GM23338 (cell line): ENCODE measurements around the gene HERPUD2. TPM values are rescaled to one million over a fixed set of nuclear protein-coding genes. Genes with fewer than 3 reads are reported as not detected.

Source experiments
- ATAC-seq: fragments of 200-7000 bp; cut with Tn5 transposase; 3 replicates; pipeline ENCODE4 v1.9.1; 2020
- DNase-seq: peaks from one replicate; pipeline ENCODE4 v3.0.0-alpha.2; 2015; ENCODE audit warnings: low spot score
- H2AFZ ChIP-seq: fragments of 200-600 bp; sonication (generic); 2 replicates; pipeline ENCODE4 v1.8.0; 2016; ENCODE audit warnings: antibody characterized with exemption, mild to moderate bottlenecking, moderate library complexity
- H3F3A ChIP-seq: fragments of 200-600 bp; sonication (generic); replicated peaks from 2 replicates; pipeline ENCODE4 v1.8.0; 2017; ENCODE audit warnings: antibody characterized with exemption, mixed run types, low read depth
- H3K27ac ChIP-seq: fragments of 200-600 bp; sonication (generic); 2 replicates; pipeline ENCODE4 v1.6.1; 2016; ENCODE audit warnings: low read depth
- H3K27me3 ChIP-seq: fragments of 200-600 bp; sonication (generic); 2 replicates; pipeline ENCODE4 v1.8.0; 2016; ENCODE audit warnings: mild to moderate bottlenecking, mixed run types, moderate library complexity; ENCODE audit not compliant: insufficient read depth
- H3K36me3 ChIP-seq: fragments of 200-600 bp; sonication (generic); 2 replicates; pipeline ENCODE4 v1.8.0; 2016; ENCODE audit warnings: mild to moderate bottlenecking; ENCODE audit not compliant: insufficient read depth
- H3K4me1 ChIP-seq: fragments of 200-600 bp; sonication (generic); 2 replicates; pipeline ENCODE4 v1.8.0; 2016; ENCODE audit warnings: mild to moderate bottlenecking, moderate library complexity; ENCODE audit not compliant: insufficient read depth
- H3K4me2 ChIP-seq: fragments of 200-600 bp; sonication (generic); 2 replicates; pipeline ENCODE4 v1.7.1; 2017; ENCODE audit warnings: mixed run types
- H3K4me3 ChIP-seq: fragments of 200-600 bp; sonication (generic); 2 replicates; pipeline ENCODE4 v1.6.1; 2016; ENCODE audit warnings: mixed run types
- H3K79me2 ChIP-seq: fragments of 200-600 bp; sonication (generic); replicated peaks from 2 replicates; pipeline ENCODE4 v1.8.0; 2017; ENCODE audit warnings: mild to moderate bottlenecking; ENCODE audit not compliant: insufficient read depth
- H3K9me2 ChIP-seq: fragments of 200-600 bp; sonication (generic); 2 replicates; pipeline ENCODE4 v1.8.0; 2017; ENCODE audit not compliant: insufficient read depth
- H4K20me1 ChIP-seq: fragments of 200-600 bp; sonication (generic); replicated peaks from 2 replicates; pipeline ENCODE4 v1.8.0; 2017; ENCODE audit warnings: mild to moderate bottlenecking; ENCODE audit not compliant: insufficient read depth
- H3K27ac Mint-ChIP-seq: 2 replicates; pipeline ENCODE4 v1.8.0; 2020; ENCODE audit warnings: inconsistent platforms, mild to moderate bottlenecking, moderate library complexity, mixed read lengths
- H3K27me3 Mint-ChIP-seq: 3 replicates; pipeline ENCODE4 v1.8.0; 2022; ENCODE audit warnings: low read depth, mild to moderate bottlenecking, moderate library complexity, mixed read lengths, inconsistent platforms; ENCODE audit not compliant: insufficient read depth, poor library complexity
- H3K36me3 Mint-ChIP-seq: 3 replicates; pipeline ENCODE4 v1.8.0; 2021; ENCODE audit warnings: low read depth, mild to moderate bottlenecking, inconsistent platforms, moderate library complexity, mixed read lengths
- H3K4me1 Mint-ChIP-seq: 3 replicates; pipeline ENCODE4 v1.8.0; 2020; ENCODE audit warnings: mild to moderate bottlenecking, inconsistent platforms, mixed read lengths
- H3K4me3 Mint-ChIP-seq: 3 replicates; pipeline ENCODE4 v1.8.0; 2021; ENCODE audit warnings: moderate library complexity, mild to moderate bottlenecking, inconsistent platforms, mixed read lengths
- H3K9me3 Mint-ChIP-seq: 3 replicates; pipeline ENCODE4 v1.8.0; 2020; ENCODE audit warnings: moderate library complexity, mild to moderate bottlenecking, inconsistent platforms, mixed read lengths
- CREB1 ChIP-seq: fragments of 250-450 bp; sonication (Bioruptor Pico); IDR thresholded peaks from 2 replicates; pipeline ENCODE4 v1.5.0; 2020; ENCODE audit warnings: low read depth, mild to moderate bottlenecking, moderate library complexity
- CTCF ChIP-seq, 2 experiments: fragments of 200-600 bp in 1 of 2; sonication (generic) in 1 of 2; conservative IDR thresholded peaks; 2 replicates each; pipeline versions ENCODE4 v1.5.1 to v1.6.1; 2016 to 2017; ENCODE audit warnings: antibody characterized with exemption in 2 of 2, low read depth in 2 of 2, mild to moderate bottlenecking in 2 of 2, moderate library complexity in 1 of 2
- ETS1 ChIP-seq: IDR thresholded peaks from 2 replicates; pipeline ENCODE4 v1.6.1; 2016; ENCODE audit warnings: antibody characterized with exemption
- EZH2 ChIP-seq: fragments of 200-600 bp; sonication (generic); IDR thresholded peaks from one replicate; pipeline ENCODE4 v1.8.0; 2017; ENCODE audit warnings: antibody characterized with exemption, mild to moderate bottlenecking, low read depth; ENCODE audit not compliant: unreplicated experiment
- EZH2phosphoT487 ChIP-seq: fragments of 200-600 bp; sonication (generic); IDR thresholded peaks from one replicate; pipeline ENCODE4 v1.8.1; 2018; ENCODE audit warnings: antibody characterized with exemption; ENCODE audit not compliant: unreplicated experiment
- JUNB ChIP-seq: IDR thresholded peaks from one replicate; pipeline ENCODE4 v1.6.1; 2016; ENCODE audit warnings: antibody characterized with exemption; ENCODE audit not compliant: unreplicated experiment
- NANOG ChIP-seq: IDR thresholded peaks from 2 replicates; pipeline ENCODE4 v1.6.1; 2016; ENCODE audit warnings: antibody characterized with exemption, borderline replicate concordance
- POLR2AphosphoS5 ChIP-seq: IDR thresholded peaks from 2 replicates; pipeline ENCODE4 v1.6.1; 2016; ENCODE audit warnings: antibody characterized with exemption, low read depth
- REST ChIP-seq: IDR thresholded peaks from one replicate; pipeline ENCODE4 v1.6.1; 2018; ENCODE audit warnings: antibody characterized with exemption; ENCODE audit not compliant: unreplicated experiment
- STAT1 ChIP-seq: IDR thresholded peaks from one replicate; pipeline ENCODE4 v1.6.1; 2016; ENCODE audit warnings: antibody characterized with exemption; ENCODE audit not compliant: unreplicated experiment
- ZNF114 ChIP-seq: fragments of 250-450 bp; sonication (Bioruptor Pico); IDR thresholded peaks from 2 replicates; pipeline ENCODE4 v1.5.0; 2020; ENCODE audit warnings: mild to moderate bottlenecking, moderate library complexity
- ZNF331 ChIP-seq: fragments of 250-450 bp; sonication (Bioruptor Pico); IDR thresholded peaks from 2 replicates; pipeline ENCODE4 v1.5.0; 2020; ENCODE audit warnings: low read depth, mild to moderate bottlenecking, moderate library complexity
- ZNF462 ChIP-seq: fragments of 250-450 bp; sonication (Bioruptor Pico); IDR thresholded peaks from 2 replicates; pipeline ENCODE4 v1.5.0; 2020; ENCODE audit warnings: mild to moderate bottlenecking, moderate library complexity
- polyA plus RNA-seq: library from polyadenylated mRNA; unstranded; fragments of >200 nt; fragmentation: Nextera tagmentation; extraction: Ambion mirVana; gene quantifications from 2 replicates; pipeline ENCODE4 v1.2.1, GENCODE V29; 2016
- total RNA-seq: library from RNA; depleted of rRNA; stranded (reverse); fragments of >200 nt; shearing (Covaris generic); gene quantifications from 2 replicates; pipeline ENCODE4 v1.2.3, GENCODE V29; 2014

The HERPUD2 gene
- total and polyA plus RNA-seq, 2 experiments from 2014 or later: 8.0 to 12.0 TPM

GRCh38 chr7:35700865-35701264, 5.9 kb upstream of the HERPUD2 start:
- ATAC-seq: no peak
- peaks cover 13% of the 10 kb centered on the region; the same call in 2 of the 3 replicates for H3K9me3 Mint-ChIP-seq

More at GRCh38 chr7:35700865-35701264, 5.9 kb upstream of the HERPUD2 start:
- H3K36me3 ChIP-seq: no peaks in the 10 kb centered on the region
- peaks cover 16% of the 10 kb centered on the region for H3K36me3 Mint-ChIP-seq
- H3K27me3 ChIP-seq: no peaks in the 10 kb centered on the region
- H3K4me1 Mint-ChIP-seq: peaks cover 7% of the 10 kb centered on the region; the same call in 2 of the 3 replicates
- peaks cover 5% of the 10 kb centered on the region for H3K4me1 ChIP-seq
- H3K27ac Mint-ChIP-seq: no peak overlapping the region
- DNase-seq: no peak
- no peaks in the 10 kb centered on the region for H3F3A ChIP-seq
- no peak overlapping the region for H3K4me2 ChIP-seq
- H3K4me3 ChIP-seq: no peak overlapping the region
- H2AFZ ChIP-seq: no peak overlapping the region
- no peaks in the 10 kb centered on the region for H4K20me1 ChIP-seq
- no peaks in the 10 kb centered on the region for H3K27me3 Mint-ChIP-seq
- no peak overlapping the region for H3K27ac ChIP-seq
- H3K9me2 ChIP-seq: no peaks in the 10 kb centered on the region
- no peaks in the 10 kb centered on the region for H3K79me2 ChIP-seq
- H3K4me3 Mint-ChIP-seq: no peak overlapping the region
- TF ChIP-seq ETS1 (no peak), CREB1 (CRISPR knock-in tag) (no peak), EZH2phosphoT487 (no peak), EZH2 (no peak), POLR2AphosphoS5 (no peak), STAT1 (no peak), REST (no peak), ZNF331 (CRISPR knock-in tag) (no peak), NANOG (no peak), JUNB (no peak), CTCF (conservative IDR thresholded peaks at IDR 0.05; ENCODE audit: low read depth in 2 of 2) (no peak), ZNF462 (CRISPR knock-in tag) (no peak), ZNF114 (no peak)
